ENCODE results near the gene SLC10A3. TPM values are rescaled to one million over a fixed set of nuclear protein-coding genes. Genes with fewer than 3 reads are reported as not detected.

SLC10A3 gene
- polyA plus RNA-seq, 3 donors, result 15.9 to 18.3 (median 15.9) TPM

GRCh38 chrX:154467556-154467955 is 22.9 kb downstream of the SLC10A3 start:
- no peak for DNase-seq (ENCODE audit: low read depth in 3 of 3, low spot score in 2 of 3)

- no peak for DNase-seq (ENCODE audit: low read depth in 3 of 3, low spot score in 2 of 3)
Observed at GRCh38 chrX:154466907-154467306, 23.5 kb downstream of the SLC10A3 start.

- no peak for DNase-seq (ENCODE audit: low read depth in 3 of 3, low spot score in 2 of 3)
Observed at GRCh38 chrX:154466036-154466435, 24.4 kb downstream of the SLC10A3 start.

- DNase-seq (ENCODE audit: low read depth in 3 of 3, low spot score in 2 of 3), result no peak
Observed at GRCh38 chrX:154465601-154466000, 24.8 kb downstream of the SLC10A3 start.

- DNase-seq (ENCODE audit: low read depth in 3 of 3, low spot score in 2 of 3), result no peak
Observed at GRCh38 chrX:154464806-154465365, 25.5 kb downstream of the SLC10A3 start.

DNA sequence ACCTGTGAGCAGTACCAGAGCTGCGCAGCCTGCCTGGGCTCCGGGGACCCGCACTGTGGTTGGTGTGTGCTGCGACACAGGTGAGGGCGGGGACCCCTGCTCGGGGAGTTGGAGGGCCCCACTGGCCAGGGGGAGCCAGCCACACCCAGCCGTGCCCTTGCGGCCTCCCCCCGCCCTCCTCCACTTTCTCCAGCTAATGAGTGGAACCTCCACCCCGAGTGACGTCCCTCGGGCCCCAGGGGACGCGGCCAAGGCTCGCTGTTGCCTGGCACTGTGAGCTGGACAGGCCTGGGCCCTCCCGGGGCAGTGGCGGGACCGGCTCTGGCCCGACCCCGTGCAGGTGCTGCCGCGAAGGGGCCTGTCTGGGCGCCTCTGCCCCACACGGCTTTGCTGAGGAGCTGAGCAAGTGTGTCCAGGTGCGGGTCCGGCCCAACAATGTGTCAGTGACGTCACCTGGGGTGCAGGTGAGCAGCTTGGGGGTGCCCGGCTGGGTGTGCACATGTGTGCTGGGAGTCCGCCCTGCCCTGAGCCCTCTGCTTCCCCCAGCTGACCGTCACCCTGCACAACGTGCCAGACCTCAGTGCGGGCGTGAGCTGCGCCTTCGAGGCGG is 26.7 kb downstream of the SLC10A3 start:
- no peak for DNase-seq (ENCODE audit: low read depth in 3 of 3, low spot score in 2 of 3)

GRCh38 chrX:154462396-154462795 is 28.0 kb downstream of the SLC10A3 start:
- no peak for DNase-seq (ENCODE audit: low read depth in 3 of 3, low spot score in 2 of 3)

DNA sequence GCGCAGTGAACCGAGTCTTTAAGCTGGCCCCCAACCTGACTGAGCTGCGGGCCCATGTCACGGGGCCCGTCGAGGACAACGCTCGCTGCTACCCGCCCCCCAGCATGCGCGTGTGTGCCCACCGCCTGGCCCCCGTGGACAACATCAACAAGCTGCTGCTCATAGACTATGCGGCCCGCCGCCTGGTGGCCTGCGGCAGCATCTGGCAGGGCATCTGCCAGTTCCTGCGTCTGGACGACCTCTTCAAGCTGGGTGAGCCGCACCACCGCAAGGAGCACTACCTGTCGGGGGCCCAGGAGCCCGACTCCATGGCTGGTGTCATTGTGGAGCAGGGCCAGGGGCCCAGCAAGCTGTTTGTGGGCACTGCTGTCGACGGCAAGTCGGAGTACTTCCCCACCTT is 30.1 kb downstream of the SLC10A3 start:
- no peak for DNase-seq (ENCODE audit: low read depth in 3 of 3, low spot score in 2 of 3)

DNA sequence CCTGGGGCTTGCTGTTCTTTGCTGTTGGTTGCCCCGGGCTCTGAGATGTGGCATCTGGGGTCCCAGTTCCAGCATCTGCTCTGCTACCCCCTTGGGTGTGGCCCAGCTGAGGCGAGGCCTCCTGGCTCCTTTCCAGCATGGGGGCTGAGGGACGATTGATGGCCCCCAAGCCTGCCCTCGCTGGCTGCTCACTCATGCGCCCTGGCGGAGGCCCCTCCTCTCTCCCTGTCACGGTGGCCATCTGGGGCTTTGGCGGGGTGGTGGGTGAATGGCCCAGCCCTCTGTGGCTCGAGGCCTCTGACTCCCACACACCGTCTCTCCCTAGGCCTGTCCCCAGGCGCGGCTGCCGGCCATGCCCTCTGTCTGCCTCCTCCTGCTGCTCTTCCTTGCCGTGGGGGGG is 30.6 kb downstream of the SLC10A3 start:
- no peak for DNase-seq (ENCODE audit: low read depth in 3 of 3, low spot score in 2 of 3)

GRCh38 chrX:154458954-154459778 is 31.3 kb downstream of the SLC10A3 start:
- no peak for DNase-seq (ENCODE audit: low read depth in 3 of 3, low spot score in 2 of 3)

GRCh38 chrX:154458116-154458953 is 32.1 kb downstream of the SLC10A3 start, which contains the start of gene PLXNA3:
TSS of gene PLXNA3 (plus strand) at chrX:154458281. CDS start at chrX:154460184, 1,903 bp downstream.
- no peak for DNase-seq (ENCODE audit: low read depth in 3 of 3, low spot score in 2 of 3)

DNA sequence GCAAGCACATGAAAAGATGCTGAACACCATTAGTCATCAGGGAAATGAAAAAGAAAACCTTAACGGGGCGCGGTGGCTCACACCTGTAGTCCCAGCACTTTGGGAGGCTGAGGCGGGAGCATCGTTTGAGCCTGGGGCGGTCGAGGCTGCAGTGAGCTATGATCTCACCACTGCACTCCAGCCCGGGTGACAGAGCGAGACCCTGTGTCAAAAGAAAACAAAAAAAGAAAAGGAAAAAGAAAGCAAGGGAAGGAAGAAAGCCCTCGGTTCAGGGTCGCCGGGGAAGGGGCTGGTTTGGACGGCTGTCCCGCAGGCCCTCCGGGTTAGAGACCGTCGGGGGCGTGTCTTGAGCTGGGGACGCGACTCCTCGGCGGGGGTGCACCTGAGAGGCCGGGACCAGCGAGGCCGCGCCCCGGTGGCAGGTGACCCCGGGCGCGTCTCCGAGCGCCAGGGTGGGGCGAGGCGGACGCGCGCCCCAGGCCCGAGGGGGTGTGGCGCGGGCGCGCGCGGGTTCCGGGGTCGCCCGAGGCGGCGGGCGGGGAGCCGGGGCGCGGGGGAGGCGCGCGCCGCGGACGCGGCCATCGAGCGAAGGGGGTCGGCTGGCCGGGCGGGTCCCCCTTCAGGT is 32.8 kb downstream of the SLC10A3 start:
- no peak for DNase-seq (ENCODE audit: low read depth in 3 of 3, low spot score in 2 of 3)

DNA sequence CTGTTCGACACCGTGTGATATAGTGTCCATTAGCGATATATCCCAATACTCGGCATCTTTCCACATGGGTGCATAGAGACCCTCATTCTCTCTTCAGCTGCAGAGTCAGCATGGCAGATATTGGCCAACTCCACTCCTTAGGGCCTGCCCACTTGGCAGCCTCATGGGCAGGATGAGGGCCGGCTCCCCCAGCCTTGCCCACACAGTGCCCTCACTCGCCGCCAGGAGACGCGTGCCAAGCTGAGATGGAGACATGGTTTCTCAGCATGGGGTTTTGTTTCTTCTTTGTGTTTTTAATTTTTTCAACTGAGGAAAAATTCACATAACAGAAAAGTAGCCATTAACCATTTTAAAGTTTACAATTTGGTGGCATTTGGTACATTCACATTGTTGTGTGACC is 37.6 kb downstream of the SLC10A3 start:
- no peak for DNase-seq (ENCODE audit: low read depth in 3 of 3, low spot score in 2 of 3)

DNA sequence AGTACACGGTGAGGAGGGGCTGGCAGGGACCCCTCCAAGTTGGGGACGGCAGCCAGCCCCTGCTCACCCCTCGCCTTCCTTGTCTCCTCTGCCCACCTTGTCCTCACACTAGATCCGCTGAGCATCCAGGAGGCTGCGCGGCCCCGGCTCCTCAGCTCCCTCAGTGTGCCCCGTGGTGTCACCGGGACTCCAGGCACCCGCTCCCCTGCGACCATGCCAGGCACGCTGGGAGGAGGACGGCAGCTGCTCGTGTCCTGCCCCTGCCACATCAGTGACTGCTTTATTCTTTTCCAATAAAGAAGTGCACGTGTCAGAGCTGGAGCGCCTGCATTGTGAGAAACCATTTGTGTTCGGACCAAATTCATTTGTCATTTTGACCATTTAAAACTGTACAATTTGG is 40.1 kb downstream of the SLC10A3 start:
- DNase-seq (ENCODE audit: low read depth in 3 of 3, low spot score in 2 of 3), result no peak

- DNase-seq (ENCODE audit: low read depth in 3 of 3, low spot score in 2 of 3), result no peak
Observed at GRCh38 chrX:154449618-154450017, 40.8 kb downstream of the SLC10A3 start.

DNA sequence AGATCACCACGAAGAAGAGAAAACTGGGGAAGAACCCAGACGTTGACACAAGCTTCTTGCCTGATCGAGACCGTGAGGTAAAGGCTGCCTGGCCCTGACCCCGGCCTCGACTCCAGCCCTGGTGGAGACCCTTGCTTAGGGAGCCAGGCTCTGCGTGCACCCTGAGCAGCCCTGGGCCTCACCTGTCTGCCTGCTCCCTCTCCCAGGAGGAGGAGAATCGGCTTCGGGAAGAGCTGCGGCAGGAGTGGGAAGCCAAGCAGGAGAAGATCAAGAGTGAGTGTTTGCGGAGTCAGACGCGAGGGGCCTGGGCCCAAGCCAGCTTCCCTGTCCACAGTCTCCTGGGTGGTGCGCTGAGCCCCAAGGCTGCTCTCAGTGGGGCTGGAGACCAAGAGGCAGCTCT is 41.9 kb downstream of the SLC10A3 start:
- no peak for DNase-seq (ENCODE audit: low read depth in 3 of 3, low spot score in 2 of 3)

GRCh38 chrX:154446430-154446829 is 44.0 kb downstream of the SLC10A3 start:
- no peak for DNase-seq (ENCODE audit: low read depth in 3 of 3, low spot score in 2 of 3)

DNA sequence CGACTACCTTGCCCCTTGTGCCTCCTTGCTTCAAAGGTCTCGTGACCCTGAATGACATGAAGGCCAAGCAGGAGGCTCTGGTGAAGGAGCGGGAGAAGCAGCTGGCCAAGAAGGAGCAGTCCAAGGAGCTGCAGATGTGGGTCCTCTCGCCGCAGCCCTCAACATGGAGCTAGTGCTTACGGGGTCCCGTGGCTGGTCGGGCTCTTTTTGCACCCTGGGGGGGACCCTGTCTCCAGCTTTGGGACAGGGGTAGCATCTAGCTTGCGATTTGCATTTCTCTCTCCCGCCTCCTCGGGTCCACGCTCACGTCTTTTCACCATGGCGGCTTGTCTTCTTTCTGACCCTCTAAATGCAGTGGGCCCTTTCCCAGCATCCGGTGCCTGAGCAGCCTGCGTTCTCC is 44.7 kb downstream of the SLC10A3 start:
- DNase-seq (ENCODE audit: low read depth in 3 of 3, low spot score in 2 of 3), result no peak

- no peak for DNase-seq (ENCODE audit: low read depth in 3 of 3, low spot score in 2 of 3)
Observed at GRCh38 chrX:154444755-154445246, 45.6 kb downstream of the SLC10A3 start.

DNA sequence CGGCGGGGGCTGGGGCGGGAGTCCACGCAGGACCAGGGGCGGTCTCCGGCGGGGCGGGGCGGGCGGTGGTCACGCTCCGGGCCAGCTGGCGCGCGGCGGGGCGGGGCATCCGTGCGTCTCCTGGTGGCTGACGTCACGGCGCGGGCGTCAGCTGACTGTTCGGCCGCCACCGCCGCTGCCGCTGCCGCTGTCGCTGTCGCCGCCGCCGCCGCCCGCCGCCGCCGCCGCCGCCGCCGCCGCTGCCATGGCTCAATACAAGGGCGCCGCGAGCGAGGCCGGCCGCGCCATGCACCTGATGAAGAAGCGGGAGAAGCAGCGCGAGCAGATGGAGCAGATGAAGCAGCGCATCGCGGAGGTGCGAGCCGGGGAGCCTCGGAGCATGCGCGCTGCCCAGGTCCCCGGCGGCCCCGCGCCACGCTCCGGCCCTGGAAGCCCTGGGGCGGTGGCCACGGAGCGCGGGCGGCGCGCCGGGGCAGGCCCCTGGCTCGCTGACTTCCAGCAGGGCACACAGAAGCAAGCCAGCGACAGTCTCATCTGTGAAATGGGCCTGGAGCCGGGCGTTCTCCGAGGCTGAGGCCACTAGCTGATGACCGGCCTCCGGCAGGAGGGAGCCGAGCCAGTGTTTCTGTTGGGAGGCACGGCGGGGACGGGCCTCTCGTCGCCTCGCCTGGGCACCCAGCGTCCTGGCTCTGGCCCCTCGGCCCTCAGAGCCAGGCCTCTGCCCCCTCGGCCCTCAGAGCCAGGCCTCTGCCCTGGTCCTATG is 46.3 kb downstream of the SLC10A3 start, which contains the start of gene FAM50A:
TSS of gene FAM50A (plus strand) at position 150 of the 763 bp plus-strand sequence. CDS start at position 245, 95 bp downstream.
- DNase-seq (ENCODE audit: low read depth in 3 of 3, low spot score in 2 of 3), result no peak

All from right renal cortex interstitium (tissue), 3 donors.